ENCODE results near the gene DTNBP1. TPM values are rescaled to one million over a fixed set of nuclear protein-coding genes. Genes with fewer than 3 reads are reported as not detected.

DTNBP1 gene
- total and polyA plus RNA-seq, 2 of the 8 experiments (the other 6 are each of a cell fraction or from before 2014, with no cell fraction given), result 13.5 to 22.1 TPM

DNA sequence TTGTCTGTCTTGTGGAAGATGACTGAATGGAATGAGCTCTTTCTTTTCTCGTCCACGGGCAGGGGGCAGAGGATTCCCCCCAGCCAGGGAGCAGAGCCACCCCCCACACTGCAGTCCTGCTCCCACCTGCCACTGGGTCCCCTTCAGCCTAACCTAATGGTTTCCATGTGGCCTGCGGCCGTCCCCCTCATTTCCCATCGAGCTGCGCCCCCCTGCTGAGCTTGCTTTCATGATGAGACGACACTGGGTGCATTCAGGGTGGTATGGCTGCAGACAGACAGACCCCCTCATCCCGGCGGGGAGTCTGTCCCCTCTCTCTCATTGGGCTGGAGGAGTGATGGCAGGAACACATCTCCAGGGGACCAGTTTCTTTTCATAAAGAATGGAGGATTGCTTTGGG is 140.8 kb downstream of the DTNBP1 start:
- H2AK5ac ChIP-seq (ENCODE audit: low read depth, low read length), result no peak overlapping the region
- ChIA-PET CTCF (ENCODE audit: partially characterized antibody) (interaction anchor here (1.0 to 1.5 kb wide), 3 partner anchors 12 to 101 kb away, joined by 4 read pairs; no protein-coding TSS in a partner anchor), POLR2A (ENCODE audit: partially characterized antibody) (interaction anchor here (0.7 to 1.4 kb wide), 7 partner anchors 11 to 103 kb away, joined by 3 to 4 read pairs (median 3); no protein-coding TSS in a partner anchor)
- H3K4me2 ChIP-seq (ENCODE audit: insufficient read depth in 1 of 2, low read depth in 2 of 2, low read length in 2 of 2), result no peak overlapping the region
- no peak overlapping the region for H2BK120ac ChIP-seq (replicated peaks; ENCODE audit: low read depth, low read length)
- H3K4ac ChIP-seq (replicated peaks; ENCODE audit: insufficient read length, low read depth, low read length), result no peak overlapping the region
- no peaks in the 10 kb centered on the region for H3K27me3 ChIP-seq (replicated peaks in 1 of 4; ENCODE audit: control insufficient read depth in 3 of 4, extremely low read depth in 1 of 4, insufficient read depth in 3 of 4, low read length in 3 of 4)
- H2BK15ac ChIP-seq (ENCODE audit: low read length), result no peak overlapping the region
- WGBS, 2 experiments (ENCODE audit: extremely low coverage in 1 of 2, insufficient coverage in 1 of 2, insufficient read length in 1 of 2, insufficient replicate concordance in 2 of 2, low coverage in 1 of 2, low lambda C conversion rate in 2 of 2, missing lambda C conversion rate in 1 of 2), result 91% methylated on average over 9 of the region's 9 CpGs; no CpG with 5 or more reads in 1 of the 2 experiments
- H3K4me3 ChIP-seq (ENCODE audit: extremely low read depth in 1 of 4, insufficient read depth in 2 of 4, low read depth in 3 of 4, low read length in 4 of 4), result no peak overlapping the region
- peaks cover 22% of the 10 kb centered on the region in 2 experiments for H3K9me3 ChIP-seq (ENCODE audit: insufficient read depth in 2 of 2, low read depth in 1 of 2, low read length in 1 of 2)
- no peak for FAIRE-seq
- peaks cover 5% of the 10 kb centered on the region; the same call in 1 of the 2 replicates for H3K79me1 ChIP-seq (ENCODE audit: low read depth, low read length)
- H3K14ac ChIP-seq (ENCODE audit: insufficient read length), result no peak overlapping the region
- no peak overlapping the region for H3K9ac ChIP-seq (replicated peaks in 1 of 4; ENCODE audit: extremely low read depth in 1 of 4, low read depth in 3 of 4, low read length in 3 of 4)
- H4K8ac ChIP-seq (ENCODE audit: extremely low read depth, insufficient read depth, low read length), result no peak overlapping the region
- H2BK12ac ChIP-seq (ENCODE audit: low read depth, low read length), result no peak overlapping the region
- H2AFZ ChIP-seq (ENCODE audit: low read length), result no peak overlapping the region
- no peak overlapping the region for H4K5ac ChIP-seq (ENCODE audit: insufficient read length, low read depth, low read length)
- no peaks in the 10 kb centered on the region; a peak in 1 of 7 replicates for H3K4me1 ChIP-seq (replicated peaks in 1 of 4; ENCODE audit: control insufficient read depth in 3 of 4, insufficient read depth in 4 of 4, low read length in 3 of 4)
- H2BK20ac ChIP-seq (ENCODE audit: low read length), result no peak overlapping the region
- H2BK5ac ChIP-seq (ENCODE audit: low read depth, low read length), result no peak overlapping the region
- no peak for DNase-seq (ENCODE audit: low read depth in 1 of 2, low spot score in 2 of 2)
- no peak overlapping the region for H3K23ac ChIP-seq (ENCODE audit: insufficient read length)
- H3K36me3 ChIP-seq (ENCODE audit: control insufficient read depth in 2 of 4, insufficient read depth in 4 of 4, low read length in 3 of 4), result peaks cover 7 to 78% (median 51%) of the 10 kb centered on the region in 4 experiments; a peak in 7 of 8 replicates
- H3K18ac ChIP-seq (ENCODE audit: extremely low read depth, low read length), result no peak overlapping the region
- no peak overlapping the region for H3K56ac ChIP-seq (replicated peaks; ENCODE audit: insufficient read length, low read depth, low read length)
- no peak overlapping the region for H3K27ac ChIP-seq (ENCODE audit: low read depth, low read length)
- no peaks in the 10 kb centered on the region for H3K23me2 ChIP-seq (ENCODE audit: low read depth, low read length)
- H4K20me1 ChIP-seq (replicated peaks in 1 of 2; ENCODE audit: control insufficient read depth in 1 of 2, insufficient read depth in 2 of 2, low read length in 2 of 2), result peaks cover 4 to 14% of the 10 kb centered on the region in 2 experiments
- H3K79me2 ChIP-seq (ENCODE audit: control insufficient read depth in 1 of 2, insufficient read depth in 2 of 2, low read length in 2 of 2), result no peaks in the 10 kb centered on the region
- H4K91ac ChIP-seq (replicated peaks; ENCODE audit: insufficient read length, low read length), result no peak overlapping the region
- TF ChIP-seq SAP30 (IDR thresholded peaks at IDR 0.05; ENCODE audit: insufficient read depth, insufficient replicate concordance, low read length) (no peak), CHD2 (IDR thresholded peaks at IDR 0.05; ENCODE audit: low read length) (peak; percentile 7; the same call in 1 of the 2 replicates), BCL11A (IDR thresholded peaks at IDR 0.05; ENCODE audit: low read depth in 2 of 2, low read length in 2 of 2) (no peak)
